ENCODE measurements around the gene PPIP5K1.
"Not testable (repeated sequence)": the region's sequence is repeated elsewhere in the genome, so short reads cannot be mapped to it uniquely, and the experiment has no call there.

GRCh38 chr15:43562753-43563152 is 27.3 kb downstream of the PPIP5K1 start:
- not testable (repeated sequence) for TF ChIP-seq CTCF, POLR2A (IDR thresholded peaks at IDR 0.05)

Data from testis (tissue), 2 donors.